Retinal pigment epithelial cell (primary cell): ENCODE results near the gene BCAM.

Experiments used
- DNase-seq: peaks from one replicate; pipeline ENCODE4 v3.0.0-alpha.2; 2010; ENCODE audit warnings: low read depth
- H3K4me3 ChIP-seq: 2 replicates; pipeline ENCODE4 v1.5.1; 2011; ENCODE audit warnings: mild to moderate bottlenecking, low read length, control low read depth, moderate library complexity
- CTCF ChIP-seq: conservative IDR thresholded peaks from 2 replicates; pipeline ENCODE4 v1.5.1; 2011; ENCODE audit warnings: low read depth, low read length, control low read depth, inconsistent platforms

Gene BCAM

GRCh38 chr19:44839276-44839675, 30.4 kb downstream of the BCAM start:
- no peak for DNase-seq
- H3K4me3 ChIP-seq, result no peak overlapping the region
- no peak for TF ChIP-seq CTCF

GRCh38 chr19:44840811-44841210, 31.9 kb downstream of the BCAM start:
- no peak overlapping the region for H3K4me3 ChIP-seq
- no peak for DNase-seq
- no peak for TF ChIP-seq CTCF

GRCh38 chr19:44841231-44841630, 32.3 kb downstream of the BCAM start:
- no peak for DNase-seq
- no peak overlapping the region for H3K4me3 ChIP-seq
- TF ChIP-seq CTCF, result no peak

GRCh38 chr19:44845286-44845611, 36.3 kb downstream of the BCAM start:
- H3K4me3 ChIP-seq, result peak overlapping the region; percentile 63
- TF ChIP-seq CTCF, result no peak
- DNase-seq, result no peak

GRCh38 chr19:44845612-44846454, 36.9 kb downstream of the BCAM start, which contains the start of gene NECTIN2:
Gene NECTIN2 (plus strand): TSS chr19:44846297. CDS start chr19:44846526, 229 bp downstream.
- H3K4me3 ChIP-seq, result peak within 1 kb of the TSS; percentile 99
- peak; percentile 88 for DNase-seq
- TF ChIP-seq CTCF, result peak; percentile 86

GRCh38 chr19:44846455-44847143, 37.7 kb downstream of the BCAM start:
- H3K4me3 ChIP-seq, result peak overlapping the region; percentile 99
- no peak for DNase-seq
- TF ChIP-seq CTCF, result no peak
